Gastrocnemius medialis (tissue), 4 donors: Measurements from ENCODE around the gene MACROD1.

Source experiments
- POLR2A ChIP-seq, 2 donors: fragments of 450-650 bp; IDR thresholded peaks; one replicate each; pipeline ENCODE4 v1.6.1; 2017; ENCODE audit warnings: antibody characterized with exemption in 2 of 2, mild to moderate bottlenecking in 2 of 2, moderate library complexity in 2 of 2
- TF ChIP-seq, protein P1 (sequence below), 5 experiments: fragments of 450-650 bp in 3 of 5; fragments of 200-600 bp in 2 of 5; sonication (generic) in 2 of 5; IDR thresholded peaks in 4 of 5; conservative IDR thresholded peaks in 1 of 5; 1 replicate in 4 of 5; 2 replicates in 1 of 5; pipeline ENCODE4 v1.5.1; 2016 to 2019; ENCODE audit warnings: antibody characterized with exemption in 5 of 5, mild to moderate bottlenecking in 3 of 5, moderate library complexity in 3 of 5

DNA sequence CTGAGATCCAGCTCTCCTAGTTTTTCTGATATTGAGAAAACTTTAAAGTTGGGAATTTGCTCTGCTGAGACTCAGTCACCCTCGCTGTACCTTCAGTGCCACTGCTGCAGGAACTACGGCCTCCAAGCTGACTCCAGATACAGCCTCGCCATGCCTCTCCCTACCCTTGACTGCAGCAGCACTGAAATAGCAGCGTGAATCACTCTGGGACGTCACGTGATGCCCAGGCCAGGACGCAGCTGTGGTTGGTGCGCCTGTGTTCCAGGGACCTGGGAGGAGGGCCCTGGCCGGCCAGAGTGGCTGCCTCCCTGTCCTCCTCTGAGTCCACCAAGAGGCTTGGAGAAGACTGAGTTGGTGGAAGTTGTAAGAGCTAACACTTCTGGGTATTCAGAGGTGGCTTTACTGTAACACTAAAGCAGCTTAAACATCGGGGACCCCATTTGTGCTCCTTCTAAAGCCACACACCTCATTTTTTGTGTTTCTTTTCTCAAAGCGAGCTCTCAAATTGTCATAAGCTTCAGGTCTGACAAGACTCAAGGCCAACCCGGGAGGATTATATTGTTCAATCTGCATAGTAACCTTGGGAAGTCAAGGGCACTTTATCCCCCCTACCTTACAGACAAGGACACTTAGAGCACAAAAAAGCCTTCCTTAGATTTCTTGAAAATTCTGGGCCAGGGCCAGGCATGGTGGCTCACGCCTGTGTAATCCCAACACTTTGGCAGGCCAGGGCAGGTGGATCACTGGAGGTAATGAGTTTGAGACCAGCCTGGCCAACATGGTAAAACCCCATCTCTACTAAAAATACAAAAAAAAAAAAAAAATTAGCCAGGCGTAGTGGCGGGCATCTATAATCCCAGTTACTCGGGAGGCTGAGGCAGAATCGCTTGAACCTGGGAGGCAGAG, 15.8 kb upstream of the MACROD1 start:
- TF ChIP-seq, protein P1, sequence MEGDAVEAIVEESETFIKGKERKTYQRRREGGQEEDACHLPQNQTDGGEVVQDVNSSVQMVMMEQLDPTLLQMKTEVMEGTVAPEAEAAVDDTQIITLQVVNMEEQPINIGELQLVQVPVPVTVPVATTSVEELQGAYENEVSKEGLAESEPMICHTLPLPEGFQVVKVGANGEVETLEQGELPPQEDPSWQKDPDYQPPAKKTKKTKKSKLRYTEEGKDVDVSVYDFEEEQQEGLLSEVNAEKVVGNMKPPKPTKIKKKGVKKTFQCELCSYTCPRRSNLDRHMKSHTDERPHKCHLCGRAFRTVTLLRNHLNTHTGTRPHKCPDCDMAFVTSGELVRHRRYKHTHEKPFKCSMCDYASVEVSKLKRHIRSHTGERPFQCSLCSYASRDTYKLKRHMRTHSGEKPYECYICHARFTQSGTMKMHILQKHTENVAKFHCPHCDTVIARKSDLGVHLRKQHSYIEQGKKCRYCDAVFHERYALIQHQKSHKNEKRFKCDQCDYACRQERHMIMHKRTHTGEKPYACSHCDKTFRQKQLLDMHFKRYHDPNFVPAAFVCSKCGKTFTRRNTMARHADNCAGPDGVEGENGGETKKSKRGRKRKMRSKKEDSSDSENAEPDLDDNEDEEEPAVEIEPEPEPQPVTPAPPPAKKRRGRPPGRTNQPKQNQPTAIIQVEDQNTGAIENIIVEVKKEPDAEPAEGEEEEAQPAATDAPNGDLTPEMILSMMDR (IDR thresholded peaks at IDR 0.05 in 4 of 5, conservative IDR thresholded peaks at IDR 0.05 in 1 of 5) = no peak
- TF ChIP-seq POLR2A (IDR thresholded peaks at IDR 0.05) = peak; percentile 85 to 89
